ENCODE data around the gene ASPDH.

Gene ASPDH

GRCh38 chr19:50496189-50497021 is 17.3 kb downstream of the ASPDH start:
- no peak for DNase-seq (ENCODE audit: low spot score)

GRCh38 chr19:50495020-50495531 is 18.6 kb downstream of the ASPDH start:
- DNase-seq (ENCODE audit: low spot score) = no peak

DNA sequence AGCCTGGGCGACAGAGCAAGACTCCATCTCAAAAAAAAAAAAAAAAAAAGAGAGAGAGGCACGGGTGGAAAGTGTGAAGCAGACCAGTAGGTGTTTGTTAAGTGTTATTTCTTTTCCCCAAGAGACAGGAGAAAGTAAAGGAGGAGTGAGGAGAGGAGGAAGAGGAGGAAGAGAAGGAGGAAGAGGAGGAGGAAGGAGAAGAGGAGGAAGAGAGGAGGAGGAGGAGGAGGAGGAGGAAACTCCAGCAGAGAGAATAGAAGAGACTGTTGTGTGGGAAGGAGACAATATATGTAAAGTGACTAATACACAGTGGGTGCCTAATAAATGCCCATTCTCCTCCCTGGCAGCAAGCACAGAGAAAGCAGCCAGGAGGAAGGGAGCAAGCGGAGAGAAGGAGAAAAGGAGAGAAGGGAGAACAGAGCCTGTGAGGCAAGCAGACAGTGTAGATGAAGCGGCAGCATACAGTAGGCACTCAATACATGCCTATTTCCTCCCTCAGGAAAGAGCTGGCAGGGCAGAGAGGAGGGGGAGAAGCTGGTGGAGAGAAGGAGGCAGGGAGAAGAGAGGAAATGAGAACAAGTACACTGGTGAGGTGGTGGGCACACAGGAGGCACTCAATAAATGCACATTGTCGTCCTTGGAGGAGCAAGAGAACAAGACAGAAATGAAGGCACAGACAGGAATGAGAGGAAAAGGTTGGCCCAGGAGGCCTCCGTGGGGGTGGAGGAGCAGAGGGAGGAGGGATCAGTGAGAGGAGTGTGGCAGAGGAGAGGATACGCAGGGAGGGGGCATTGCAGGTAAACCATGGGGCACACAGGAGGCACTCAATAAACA is 19.3 kb downstream of the ASPDH start:
- no peak for DNase-seq (ENCODE audit: low spot score)

GRCh38 chr19:50493171-50493570 is 20.5 kb downstream of the ASPDH start:
- DNase-seq (ENCODE audit: low spot score) = no peak

- no peak for DNase-seq (ENCODE audit: low spot score)
Observed at GRCh38 chr19:50492303-50493052, 21.2 kb downstream of the ASPDH start.

- DNase-seq (ENCODE audit: low spot score) = no peak
Observed at GRCh38 chr19:50490991-50491472, 22.7 kb downstream of the ASPDH start.

- no peak for DNase-seq (ENCODE audit: low spot score)
Observed at GRCh38 chr19:50490411-50490811, 23.3 kb downstream of the ASPDH start.

GRCh38 chr19:50489461-50490011 is 24.2 kb downstream of the ASPDH start:
- DNase-seq (ENCODE audit: low spot score) = no peak

- DNase-seq (ENCODE audit: low spot score) = no peak
Observed at GRCh38 chr19:50488389-50489194, 25.1 kb downstream of the ASPDH start.

GRCh38 chr19:50486823-50487515 is 26.7 kb downstream of the ASPDH start:
- DNase-seq (ENCODE audit: low spot score) = no peak

GRCh38 chr19:50485284-50485955 is 28.3 kb downstream of the ASPDH start:
- DNase-seq (ENCODE audit: low spot score) = no peak

DNA sequence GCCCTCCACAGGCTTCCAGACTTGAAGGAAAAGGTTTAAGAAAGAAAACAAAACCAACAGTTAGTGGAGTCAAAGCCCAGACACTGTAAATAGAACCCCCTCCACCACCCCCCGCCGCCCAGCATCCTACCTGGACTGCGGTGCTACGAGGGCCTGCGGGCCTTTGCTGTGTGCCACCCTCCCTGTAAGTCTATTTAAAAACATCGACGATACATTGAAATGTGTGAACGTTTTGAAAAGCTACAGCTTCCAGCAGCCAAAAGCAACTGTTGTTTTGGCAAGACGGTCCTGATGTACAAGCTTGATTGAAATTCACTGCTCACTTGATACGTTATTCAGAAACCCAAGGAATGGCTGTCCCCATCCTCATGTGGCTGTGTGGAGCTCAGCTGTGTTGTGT is 30.8 kb downstream of the ASPDH start:
- DNase-seq (ENCODE audit: low spot score) = no peak

DNA sequence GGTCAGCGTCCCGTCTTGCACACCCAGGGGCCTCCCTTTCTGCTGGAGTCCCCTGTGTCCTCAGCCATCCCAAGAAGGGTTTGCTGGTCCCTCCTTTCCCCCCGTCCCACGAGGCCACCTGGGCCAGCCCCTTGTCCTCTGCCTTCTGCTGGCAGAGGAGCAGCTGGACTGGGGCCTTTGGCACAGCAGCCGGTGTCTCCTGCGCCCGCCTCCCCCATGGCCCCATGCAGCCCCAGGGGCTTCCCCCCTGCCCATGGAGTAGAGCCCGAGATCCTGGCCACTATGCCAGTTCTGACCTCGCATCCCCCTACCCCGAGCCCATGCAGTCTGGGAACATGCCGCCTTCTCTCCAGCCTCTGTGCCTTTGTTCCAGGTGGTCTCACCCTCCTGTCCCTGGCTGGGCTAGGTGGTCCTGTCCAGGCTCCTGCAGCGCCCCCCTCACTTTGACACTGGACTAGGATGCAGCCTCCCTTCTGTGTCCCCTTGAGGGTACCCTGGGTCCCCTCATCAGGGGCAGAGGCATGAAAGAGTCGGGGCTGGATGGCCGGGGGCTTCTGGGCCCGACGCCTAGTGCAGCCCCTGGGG is 31.4 kb downstream of the ASPDH start:
- no peak for DNase-seq (ENCODE audit: low spot score)

GRCh38 chr19:50481351-50482149 is 32.2 kb downstream of the ASPDH start:
- no peak for DNase-seq (ENCODE audit: low spot score)

DNA sequence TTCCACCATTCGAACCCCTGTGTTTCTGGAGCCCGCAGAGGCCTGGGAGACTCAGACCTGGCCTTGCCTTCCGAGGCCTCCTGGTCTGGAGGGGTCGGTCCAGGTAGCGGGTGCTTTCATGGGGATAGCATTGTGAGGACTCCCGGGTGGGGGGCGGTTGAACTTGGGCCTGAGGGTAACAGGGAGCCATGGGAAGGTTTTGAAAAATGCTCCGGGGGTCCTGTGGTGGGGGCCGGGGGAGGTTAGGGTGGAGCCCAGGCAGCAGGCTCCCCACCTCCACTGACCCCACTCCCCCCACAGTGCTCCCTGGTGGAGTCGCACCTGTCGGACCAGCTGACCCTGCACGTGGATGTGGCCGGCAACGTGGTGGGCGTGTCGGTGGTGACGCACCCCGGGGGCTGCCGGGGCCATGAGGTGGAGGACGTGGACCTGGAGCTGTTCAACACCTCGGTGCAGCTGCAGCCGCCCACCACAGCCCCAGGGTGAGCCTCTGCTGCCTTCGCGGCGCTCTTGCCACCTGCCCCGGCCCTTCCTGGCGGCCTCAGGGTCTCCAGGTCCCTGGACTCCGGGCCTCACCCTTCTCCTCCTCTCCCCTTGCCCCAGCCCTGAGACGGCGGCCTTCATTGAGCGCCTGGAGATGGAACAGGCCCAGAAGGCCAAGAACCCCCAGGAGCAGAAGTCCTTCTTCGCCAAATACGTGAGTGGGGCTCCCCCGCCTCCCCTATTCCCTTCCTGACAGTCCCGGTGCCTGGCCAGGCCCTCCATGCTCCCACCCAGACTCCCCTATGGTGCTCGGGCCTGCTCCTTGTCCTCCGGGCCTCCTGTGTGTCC is 33.2 kb downstream of the ASPDH start:
- no peak for DNase-seq (ENCODE audit: low spot score)

DNA sequence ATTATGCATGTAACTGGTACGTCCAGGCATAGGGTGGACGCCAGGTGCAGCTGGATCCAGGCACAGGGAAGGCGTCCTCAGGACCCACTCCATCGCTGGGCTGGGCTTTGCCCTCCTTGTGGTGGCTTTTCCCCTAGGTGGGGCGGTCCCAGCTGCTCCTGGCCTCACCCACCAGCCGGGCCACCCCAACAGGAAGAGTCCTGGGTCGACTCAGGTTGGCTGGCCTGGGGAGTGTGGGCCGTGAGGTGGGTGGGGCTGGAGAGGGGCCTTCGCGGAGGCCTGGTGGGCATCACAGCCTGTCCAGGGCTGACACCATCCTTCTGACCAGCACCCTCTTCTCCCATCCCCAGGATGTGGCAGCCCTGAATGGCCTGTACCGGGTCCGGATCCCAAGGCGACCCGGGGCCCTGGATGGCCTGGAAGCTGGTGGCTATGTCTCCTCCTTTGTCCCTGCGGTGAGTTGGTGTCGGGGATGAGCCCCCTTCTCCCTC is 33.9 kb downstream of the ASPDH start:
- no peak for DNase-seq (ENCODE audit: low spot score)
